T-helper 1 cell treated with Interleukin-12 subunit alpha and Interleukin-12 subunit beta and Interleukin-4 antibody, amounts not matched to agents 30 ng/mL and 1 ng/mL, for 36 hours (primary cell): Measurements from ENCODE around the gene SYT9. TPM values are rescaled to one million over a fixed set of nuclear protein-coding genes. Genes with fewer than 3 reads are reported as not detected.

ENCODE experiments used
- intact Hi-C: fragments of 100-400 bp; cut with micrococcal nuclease; formaldehyde crosslinking; loops from one replicate; pipeline ENCODE4 v1.15.1; 2024
- total RNA-seq: library from RNA; stranded (reverse); gene quantifications from 2 replicates; pipeline ENCODE4 v1.2.3, GENCODE V29; 2022

Gene SYT9
- total RNA-seq, 1 donor from 2014 or later, result not detected

- intact Hi-C loops, result loop anchor here (10.0 kb wide), 1 partner anchor 458 kb away; no protein-coding TSS in a partner anchor
Observed at GRCh38 chr11:7272373-7272772, 20.7 kb downstream of the SYT9 start.

GRCh38 chr11:7275133-7275532 lies 23.4 kb downstream of the SYT9 start:
- intact Hi-C loops, result loop anchor here (5.0 to 10.0 kb wide), 2 partner anchors 178 to 460 kb away; no protein-coding TSS in a partner anchor

GRCh38 chr11:7278314-7278917 lies 26.7 kb downstream of the SYT9 start:
- intact Hi-C loops, result loop anchor here (5.0 to 10.0 kb wide), 2 partner anchors 181 to 464 kb away; no protein-coding TSS in a partner anchor

- intact Hi-C loops, result loop anchor here (5.0 to 10.0 kb wide), 2 partner anchors 182 to 465 kb away; no protein-coding TSS in a partner anchor
Observed at GRCh38 chr11:7279676-7280075, 28.0 kb downstream of the SYT9 start.

- intact Hi-C loops, result no loop called here
Observed at GRCh38 chr11:7281079-7281478, 29.4 kb downstream of the SYT9 start.

GRCh38 chr11:7281809-7282208 lies 30.1 kb downstream of the SYT9 start:
- intact Hi-C loops, result no loop called here

- intact Hi-C loops, result no loop called here
Observed at GRCh38 chr11:7286178-7286577, 34.5 kb downstream of the SYT9 start.

- intact Hi-C loops, result no loop called here
Observed at GRCh38 chr11:7291100-7291829, 39.6 kb downstream of the SYT9 start.

- intact Hi-C loops, result no loop called here
Observed at GRCh38 chr11:7292922-7293321, 41.2 kb downstream of the SYT9 start.

- intact Hi-C loops, result no loop called here
Observed at GRCh38 chr11:7299393-7299792, 47.7 kb downstream of the SYT9 start.

GRCh38 chr11:7300281-7300680 lies 48.6 kb downstream of the SYT9 start:
- intact Hi-C loops, result no loop called here

- intact Hi-C loops, result no loop called here
Observed at GRCh38 chr11:7303146-7303545, 51.4 kb downstream of the SYT9 start.

GRCh38 chr11:7306900-7307299 lies 55.2 kb downstream of the SYT9 start:
- intact Hi-C loops, result no loop called here

- intact Hi-C loops, result no loop called here
Observed at GRCh38 chr11:7307836-7308235, 56.1 kb downstream of the SYT9 start.

GRCh38 chr11:7311903-7312302 lies 60.2 kb downstream of the SYT9 start:
- intact Hi-C loops, result no loop called here

- intact Hi-C loops, result no loop called here
Observed at GRCh38 chr11:7314811-7315604, 63.3 kb downstream of the SYT9 start.

- intact Hi-C loops, result no loop called here
Observed at GRCh38 chr11:7319501-7319900, 67.8 kb downstream of the SYT9 start.

- intact Hi-C loops, result no loop called here
Observed at GRCh38 chr11:7320306-7320705, 68.6 kb downstream of the SYT9 start.

GRCh38 chr11:7321473-7322450 lies 70.1 kb downstream of the SYT9 start:
- intact Hi-C loops, result no loop called here

- intact Hi-C loops, result no loop called here
Observed at GRCh38 chr11:7332451-7332850, 80.7 kb downstream of the SYT9 start.

- intact Hi-C loops, result no loop called here
Observed at GRCh38 chr11:7332962-7333361, 81.3 kb downstream of the SYT9 start.
